Neuronal stem cell (in vitro differentiated cells): ENCODE measurements around the gene CENPC. TPM values are rescaled to one million over a fixed set of nuclear protein-coding genes. Genes with fewer than 3 reads are reported as not detected.

Experiments
- DNase-seq: peaks from one replicate; pipeline ENCODE4 v3.0.0-alpha.2; 2013; ENCODE audit warnings: low spot score
- H2AFZ ChIP-seq: one replicate; pipeline ENCODE4 v1.6.1; 2013; ENCODE audit warnings: mild to moderate bottlenecking, low read length, inconsistent platforms
- H2AK5ac ChIP-seq: 2 replicates; pipeline ENCODE4 v1.6.1; 2013; ENCODE audit warnings: low read depth, mild to moderate bottlenecking, inconsistent platforms, low read length, moderate library complexity, mixed read lengths
- H2BK120ac ChIP-seq: 2 replicates; pipeline ENCODE4 v1.6.1; 2013; ENCODE audit warnings: low read depth, mild to moderate bottlenecking, inconsistent platforms, low read length, moderate library complexity, mixed read lengths
- H2BK12ac ChIP-seq: one replicate; pipeline ENCODE4 v1.6.1; 2013; ENCODE audit warnings: low read length, inconsistent platforms
- H2BK15ac ChIP-seq: 2 replicates; pipeline ENCODE4 v1.6.1; 2013; ENCODE audit warnings: mild to moderate bottlenecking, low read length, inconsistent platforms, mixed read lengths
- H2BK5ac ChIP-seq: one replicate; pipeline ENCODE4 v1.6.1; 2013; ENCODE audit warnings: inconsistent platforms, mild to moderate bottlenecking, low read length, moderate library complexity
- H3K14ac ChIP-seq: one replicate; pipeline ENCODE4 v1.6.1; 2013; ENCODE audit warnings: low read length, inconsistent platforms
- H3K18ac ChIP-seq: 2 replicates; pipeline ENCODE4 v1.6.1; 2013; ENCODE audit warnings: low read length, inconsistent platforms
- H3K23ac ChIP-seq: 2 replicates; pipeline ENCODE4 v1.6.1; 2013; ENCODE audit warnings: low read depth, mild to moderate bottlenecking, mixed read lengths, low read length, inconsistent platforms; ENCODE audit not compliant: poor library complexity
- H3K27ac ChIP-seq: replicated peaks from 3 replicates; pipeline ENCODE4 v1.5.1; 2013; ENCODE audit warnings: low read length, inconsistent platforms
- H3K27me3 ChIP-seq, 3 experiments: 2 replicates each; pipeline ENCODE4 v1.6.1; 2013; ENCODE audit warnings: low read length in 3 of 3, mild to moderate bottlenecking in 2 of 3, inconsistent platforms in 1 of 3, low read depth in 1 of 3, mixed read lengths in 1 of 3, moderate library complexity in 1 of 3; ENCODE audit not compliant: control insufficient read depth in 3 of 3, insufficient read depth in 3 of 3
- H3K36me3 ChIP-seq, 2 donors: replicated peaks in 1 of 2; 2 replicates each; pipeline ENCODE4 v1.6.1; 2013; ENCODE audit warnings: low read length in 2 of 2; ENCODE audit not compliant: control insufficient read depth in 2 of 2, insufficient read depth in 2 of 2
- H3K4ac ChIP-seq: 2 replicates; pipeline ENCODE4 v1.6.1; 2013; ENCODE audit warnings: inconsistent platforms, mild to moderate bottlenecking, low read length, moderate library complexity
- H3K4me1 ChIP-seq, 2 donors: 1 replicate in 1 of 2; 2 replicates in 1 of 2; pipeline ENCODE4 v1.6.1; 2013; ENCODE audit warnings: low read length in 2 of 2, low read depth in 1 of 2; ENCODE audit not compliant: control insufficient read depth in 2 of 2, insufficient read depth in 1 of 2
- H3K4me2 ChIP-seq: one replicate; pipeline ENCODE4 v1.6.1; 2013; ENCODE audit warnings: mild to moderate bottlenecking, low read length, inconsistent platforms; ENCODE audit not compliant: insufficient read depth, poor library complexity, severe bottlenecking
- H3K4me3 ChIP-seq, 2 donors: 2 replicates each; pipeline ENCODE4 v1.5.1; 2013; ENCODE audit warnings: low read length in 2 of 2, mild to moderate bottlenecking in 2 of 2, inconsistent platforms in 1 of 2, moderate library complexity in 1 of 2
- H3K79me1 ChIP-seq: one replicate; pipeline ENCODE4 v1.6.1; 2013; ENCODE audit warnings: low read depth, mild to moderate bottlenecking, inconsistent platforms, low read length, moderate library complexity
- H3K9ac ChIP-seq: one replicate; pipeline ENCODE4 v1.6.1; 2013; ENCODE audit warnings: mild to moderate bottlenecking, low read depth, low read length, inconsistent platforms; ENCODE audit not compliant: poor library complexity
- H3K9me3 ChIP-seq, 2 donors: replicated peaks in 1 of 2; 2 replicates each; pipeline versions ENCODE3 to v1.6.1; 2013; ENCODE audit warnings: low read length in 2 of 2, mild to moderate bottlenecking in 2 of 2, inconsistent platforms in 1 of 2, low read depth in 1 of 2, mixed read lengths in 1 of 2, moderate library complexity in 1 of 2; ENCODE audit not compliant: control insufficient read depth in 2 of 2, insufficient read depth in 1 of 2
- H4K8ac ChIP-seq: one replicate; pipeline ENCODE4 v1.6.1; 2013; ENCODE audit warnings: low read depth, mild to moderate bottlenecking, inconsistent platforms, low read length, moderate library complexity
- H4K91ac ChIP-seq: one replicate; pipeline ENCODE4 v1.6.1; 2013; ENCODE audit warnings: low read length, low read depth, mild to moderate bottlenecking, inconsistent platforms; ENCODE audit not compliant: poor library complexity
- WGBS, 2 donors: extraction: QIAGEN DNeasy Blood & Tissue Kit; methylation state at CpG; one replicate each; pipeline ENCODE4 v1.1.7; 2013; ENCODE audit warnings: missing lambda C conversion rate in 2 of 2, mixed read lengths in 1 of 2; ENCODE audit not compliant: insufficient read length in 2 of 2, insufficient replicate concordance in 1 of 2; ENCODE audit errors: extremely low coverage in 2 of 2; 5-methylcytosine and 5-hydroxymethylcytosine counted together
- small RNA-seq: library from polyadenylated mRNA; stranded (forward); fragments of <200 nt; extraction: miRNeasy Mini kit (QIAGEN cat#:217004); gene quantifications from one replicate; pipeline ENCODE3, GENCODE V24; 2013; ENCODE audit not compliant: insufficient read depth

CENPC gene

GRCh38 chr4:67436742-67437141 lies 108.6 kb downstream of the CENPC start:
- Histone ChIP-seq H4K91ac (no peak overlapping the region), H3K23ac (no peak overlapping the region), H2AK5ac (no peak overlapping the region), H2BK5ac (no peak overlapping the region), H3K9me3 (no peaks in the 10 kb centered on the region), H4K8ac (no peak overlapping the region), H3K36me3 (peaks cover 0 to 5% of the 10 kb centered on the region in 2 donors), H3K18ac (no peak overlapping the region), H2BK120ac (no peak overlapping the region), H3K4me3 (no peak overlapping the region), H2BK12ac (no peak overlapping the region), H3K4me1 (peaks cover 0 to 8% of the 10 kb centered on the region in 2 donors), H3K14ac (no peak overlapping the region), H3K4me2 (no peak overlapping the region), H3K27ac (no peak overlapping the region), H3K9ac (no peak overlapping the region), H2BK15ac (no peak overlapping the region), H3K4ac (no peak overlapping the region), H3K79me1 (no peaks in the 10 kb centered on the region), H2AFZ (no peak overlapping the region), H3K27me3 (no peaks in the 10 kb centered on the region)
- DNase-seq, result no peak
- WGBS, 2 donors, result no CpG with 5 or more reads among the region's 2 CpGs

GRCh38 chr4:67430989-67431388 lies 114.3 kb downstream of the CENPC start:
- Histone ChIP-seq H3K14ac (no peak overlapping the region), H4K91ac (no peak overlapping the region), H3K9ac (no peak overlapping the region), H3K27ac (no peak overlapping the region), H2BK120ac (no peak overlapping the region), H3K79me1 (no peaks in the 10 kb centered on the region), H2AK5ac (no peak overlapping the region), H2BK12ac (no peak overlapping the region), H3K4me2 (no peak overlapping the region), H4K8ac (no peak overlapping the region), H3K18ac (no peak overlapping the region), H2BK15ac (no peak overlapping the region), H3K4ac (no peak overlapping the region), H3K27me3 (no peaks in the 10 kb centered on the region), H2AFZ (no peak overlapping the region), H3K36me3 (peaks cover 0 to 6% of the 10 kb centered on the region in 2 donors), H3K4me1 (no peaks in the 10 kb centered on the region), H3K4me3 (no peak overlapping the region), H3K23ac (no peak overlapping the region), H3K9me3 (no peaks in the 10 kb centered on the region), H2BK5ac (no peak overlapping the region)
- DNase-seq, result no peak
- WGBS, 2 donors, result no CpG with 5 or more reads among the region's 1 CpG

GRCh38 chr4:67428819-67429218 lies 116.5 kb downstream of the CENPC start:
- H3K4me1 ChIP-seq, result no peaks in the 10 kb centered on the region
- H2AK5ac ChIP-seq, result no peak overlapping the region
- H2BK120ac ChIP-seq, result no peak overlapping the region
- no peak overlapping the region for H4K8ac ChIP-seq
- no peak overlapping the region for H2BK12ac ChIP-seq
- no peak overlapping the region for H3K18ac ChIP-seq
- no peaks in the 10 kb centered on the region for H3K9me3 ChIP-seq
- no peak overlapping the region for H3K23ac ChIP-seq
- H2BK15ac ChIP-seq, result no peak overlapping the region
- H3K79me1 ChIP-seq, result no peaks in the 10 kb centered on the region
- WGBS, 2 donors, result no CpG with 5 or more reads among the region's 2 CpGs
- no peaks in the 10 kb centered on the region for H3K27me3 ChIP-seq
- no peak overlapping the region for H2AFZ ChIP-seq
- no peak overlapping the region for H3K4me3 ChIP-seq
- H3K9ac ChIP-seq, result no peak overlapping the region
- H3K4me2 ChIP-seq, result no peak overlapping the region
- no peak overlapping the region for H3K14ac ChIP-seq
- H3K36me3 ChIP-seq, result peaks cover 0 to 6% of the 10 kb centered on the region in 2 donors
- no peak overlapping the region for H2BK5ac ChIP-seq
- H3K4ac ChIP-seq, result no peak overlapping the region
- DNase-seq, result no peak
- H4K91ac ChIP-seq, result no peak overlapping the region
- no peak overlapping the region for H3K27ac ChIP-seq

Small RNA genes lying within 50 kb of the gene (small RNA-seq; reads per million reads assigned to genes)
- gene RNA5SP527 (not detected), gene RNU1-63P (not detected)
